A673 (cell line): ENCODE data around the gene AKAP6. TPM values are rescaled to one million over a fixed set of nuclear protein-coding genes. Genes with fewer than 3 reads are reported as not detected.

Experiments
- BruUV-seq: library from RNA; stranded (reverse); fragments of 400-500 nt; replicated peaks from 2 replicates; lab custom pipeline; 2021; lab: Mats Ljungman, UMichigan
- CTCF ChIA-PET: fragments of 300-600 bp; sonication (Branson Sonifier 250); formaldehyde crosslinking; loops from one replicate; lab custom pipeline; 2022; ENCODE audit warnings: antibody characterized with exemption; lab: Charles Lee
- POLR2A ChIA-PET: fragments of 300-600 bp; sonication (Branson Sonifier 250); formaldehyde crosslinking; loops from one replicate; lab custom pipeline; 2022; ENCODE audit warnings: antibody characterized with exemption; ENCODE audit not compliant: low non-redundant PET; lab: Charles Lee
- DNase-seq: peaks from one replicate; pipeline ENCODE4 v3.0.0-alpha.2; 2015; ENCODE audit warnings: low spot score
- H3K27ac ChIP-seq: fragments of 200-600 bp; sonication (generic); 2 replicates; pipeline ENCODE4 v1.5.1; 2016; ENCODE audit warnings: mixed run types, low read depth, mild to moderate bottlenecking, mixed read lengths, antibody characterized with exemption, low read length; ENCODE audit not compliant: poor library complexity, severe bottlenecking
- H3K27me3 ChIP-seq: fragments of 200-600 bp; sonication (generic); replicated peaks from 2 replicates; pipeline ENCODE4 v1.6.1; 2017; ENCODE audit warnings: mixed run types, low read depth, mild to moderate bottlenecking, mixed read lengths, antibody characterized with exemption, low read length; ENCODE audit not compliant: insufficient read depth, poor library complexity
- H3K36me3 ChIP-seq: fragments of 200-600 bp; sonication (generic); 2 replicates; pipeline ENCODE4 v1.6.1; 2016; ENCODE audit warnings: mixed run types, mild to moderate bottlenecking, mixed read lengths, antibody characterized with exemption, low read length; ENCODE audit not compliant: insufficient read depth, poor library complexity, severe bottlenecking
- H3K4me1 ChIP-seq: fragments of 200-600 bp; sonication (generic); 2 replicates; pipeline ENCODE4 v1.6.1; 2017; ENCODE audit warnings: mixed run types, mild to moderate bottlenecking, mixed read lengths, antibody characterized with exemption, low read length; ENCODE audit not compliant: insufficient read depth, poor library complexity, severe bottlenecking
- H3K4me3 ChIP-seq: fragments of 200-600 bp; sonication (generic); 2 replicates; pipeline ENCODE4 v1.5.1; 2016; ENCODE audit warnings: low read depth, mixed run types, mild to moderate bottlenecking, mixed read lengths, low read length; ENCODE audit not compliant: poor library complexity, severe bottlenecking
- H3K9me3 ChIP-seq: fragments of 200-600 bp; sonication (generic); 2 replicates; pipeline ENCODE4 v1.6.1; 2016; ENCODE audit warnings: mixed run types, low read depth, mild to moderate bottlenecking, mixed read lengths, antibody characterized with exemption, low read length; ENCODE audit not compliant: poor library complexity, severe bottlenecking
- EZH2 ChIP-seq: fragments of 200-600 bp; sonication (generic); IDR thresholded peaks from 2 replicates; pipeline ENCODE4 v1.6.1; 2017; ENCODE audit warnings: borderline replicate concordance, low read depth, mild to moderate bottlenecking, mixed read lengths, antibody characterized with exemption, low read length; ENCODE audit not compliant: poor library complexity, severe bottlenecking
- intact Hi-C: fragments of 100-400 bp; cut with micrococcal nuclease; formaldehyde crosslinking; loops from one replicate; pipeline ENCODE4 v1.10.0; 2022; ENCODE audit not compliant: unreplicated experiment
- total RNA-seq: library from RNA; stranded (reverse); gene quantifications from 2 replicates; pipeline ENCODE4 v1.2.3, GENCODE V29; 2021
- TF ChIP-seq, protein P1 (sequence below): fragments of 300-800, 200-600 bp; sonication (generic); conservative IDR thresholded peaks from 2 replicates; pipeline ENCODE4 v1.5.1; 2017; ENCODE audit warnings: low read depth, mild to moderate bottlenecking, antibody characterized with exemption, low read length, moderate library complexity, mixed read lengths

Gene AKAP6
- total RNA-seq, 1 experiment from 2014 or later, result 0.73 TPM

DNA sequence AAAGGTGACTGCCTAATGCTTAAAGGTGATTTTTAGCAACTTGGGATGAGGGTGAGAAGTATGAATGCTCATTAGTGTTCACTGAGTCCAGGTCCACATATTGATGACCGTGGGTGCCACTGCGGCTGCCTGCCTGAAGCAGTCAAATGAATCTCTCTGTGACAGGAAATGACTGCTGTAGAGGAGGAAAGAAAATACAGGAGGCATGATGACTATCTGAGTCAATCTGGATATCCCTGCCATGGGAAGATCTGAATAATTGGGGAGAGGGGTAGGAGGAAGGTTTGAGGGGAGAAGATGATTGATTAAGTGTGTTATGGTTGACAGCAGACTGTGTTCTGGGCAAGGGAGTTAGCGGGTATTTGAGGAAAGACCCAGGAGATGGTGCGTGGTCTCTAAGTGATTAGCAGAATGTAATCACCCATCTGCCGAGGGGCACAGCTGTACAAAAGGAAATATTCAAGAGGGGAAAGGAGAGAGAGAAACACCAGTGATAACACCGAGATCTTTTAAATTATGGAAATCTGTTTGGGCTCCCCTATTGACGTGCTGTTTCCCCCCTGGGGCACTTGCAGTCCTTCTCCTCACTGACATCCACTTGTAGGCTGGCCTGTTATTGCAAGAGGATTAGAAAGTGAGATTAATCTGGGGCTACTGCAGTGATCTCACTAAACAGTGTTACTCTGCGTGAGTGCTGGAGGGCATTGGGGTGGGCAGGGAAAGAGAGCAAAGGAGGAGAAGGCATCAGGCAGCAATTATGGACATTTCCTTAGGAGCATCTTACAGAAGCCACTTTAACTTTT, 97.7 kb downstream of the AKAP6 start:
- no TSS peak for BruUV-seq
- CTCF ChIA-PET, result no interaction called here
- intact Hi-C loops, result no loop called here

DNA sequence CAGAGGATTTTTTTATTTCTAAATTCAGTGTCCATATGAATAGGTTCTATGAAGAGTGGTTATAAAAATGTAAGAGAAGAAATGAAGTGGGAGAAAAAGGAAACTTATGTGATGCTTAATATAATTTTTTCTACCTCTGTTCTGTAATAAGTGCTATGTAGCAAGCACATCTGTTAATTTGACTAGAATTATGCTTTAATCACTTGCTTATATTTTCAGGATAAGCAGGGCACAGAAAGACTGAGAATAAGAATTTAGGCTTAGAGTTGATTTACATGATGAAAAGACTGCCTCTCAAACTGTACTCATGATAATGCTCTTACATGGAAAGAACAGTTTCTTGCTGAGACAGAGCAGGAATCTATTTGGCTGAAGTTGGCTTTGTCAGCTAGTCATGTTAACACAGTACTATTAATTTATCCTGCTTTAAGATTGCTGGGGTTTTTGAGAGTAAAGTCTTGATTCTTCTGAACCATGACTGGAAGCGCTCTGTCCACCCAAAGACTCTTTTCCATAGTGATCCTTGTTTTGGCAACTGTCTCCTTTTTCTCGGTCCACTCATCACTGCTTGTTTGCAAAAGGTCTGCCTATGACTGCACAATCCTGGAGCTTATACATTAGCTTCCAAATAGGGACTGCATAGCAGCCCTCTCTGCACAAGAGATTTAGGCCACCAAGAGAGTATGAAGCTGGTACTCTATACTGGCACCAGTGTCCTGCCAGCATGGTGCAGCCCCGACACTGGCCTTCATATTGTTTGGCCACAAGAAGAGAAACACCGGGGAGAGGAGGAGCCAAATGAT, 98.8 kb downstream of the AKAP6 start:
- intact Hi-C loops, result no loop called here
- no peak for TF ChIP-seq EZH2
- TF ChIP-seq, protein P1, sequence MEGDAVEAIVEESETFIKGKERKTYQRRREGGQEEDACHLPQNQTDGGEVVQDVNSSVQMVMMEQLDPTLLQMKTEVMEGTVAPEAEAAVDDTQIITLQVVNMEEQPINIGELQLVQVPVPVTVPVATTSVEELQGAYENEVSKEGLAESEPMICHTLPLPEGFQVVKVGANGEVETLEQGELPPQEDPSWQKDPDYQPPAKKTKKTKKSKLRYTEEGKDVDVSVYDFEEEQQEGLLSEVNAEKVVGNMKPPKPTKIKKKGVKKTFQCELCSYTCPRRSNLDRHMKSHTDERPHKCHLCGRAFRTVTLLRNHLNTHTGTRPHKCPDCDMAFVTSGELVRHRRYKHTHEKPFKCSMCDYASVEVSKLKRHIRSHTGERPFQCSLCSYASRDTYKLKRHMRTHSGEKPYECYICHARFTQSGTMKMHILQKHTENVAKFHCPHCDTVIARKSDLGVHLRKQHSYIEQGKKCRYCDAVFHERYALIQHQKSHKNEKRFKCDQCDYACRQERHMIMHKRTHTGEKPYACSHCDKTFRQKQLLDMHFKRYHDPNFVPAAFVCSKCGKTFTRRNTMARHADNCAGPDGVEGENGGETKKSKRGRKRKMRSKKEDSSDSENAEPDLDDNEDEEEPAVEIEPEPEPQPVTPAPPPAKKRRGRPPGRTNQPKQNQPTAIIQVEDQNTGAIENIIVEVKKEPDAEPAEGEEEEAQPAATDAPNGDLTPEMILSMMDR, result no peak
- Histone ChIP-seq H3K4me1 (no peaks in the 10 kb centered on the region), H3K4me3 (no peak overlapping the region), H3K27ac (no peak overlapping the region), H3K9me3 (no peaks in the 10 kb centered on the region), H3K36me3 (no peaks in the 10 kb centered on the region), H3K27me3 (no peaks in the 10 kb centered on the region)
- ChIA-PET CTCF (no interaction called here), POLR2A (no interaction called here)
- no TSS peak for BruUV-seq
- no peak for DNase-seq

More for the DNA sequence above, 97.7 kb downstream of the AKAP6 start:
- Histone ChIP-seq H3K9me3 (no peaks in the 10 kb centered on the region), H3K27me3 (no peaks in the 10 kb centered on the region), H3K27ac (no peak overlapping the region), H3K36me3 (no peaks in the 10 kb centered on the region), H3K4me1 (no peaks in the 10 kb centered on the region), H3K4me3 (no peak overlapping the region)
- POLR2A ChIA-PET, result no interaction called here
- TF ChIP-seq, protein P1, result no peak
- no peak for TF ChIP-seq EZH2
- peak; percentile 19 for DNase-seq

DNA sequence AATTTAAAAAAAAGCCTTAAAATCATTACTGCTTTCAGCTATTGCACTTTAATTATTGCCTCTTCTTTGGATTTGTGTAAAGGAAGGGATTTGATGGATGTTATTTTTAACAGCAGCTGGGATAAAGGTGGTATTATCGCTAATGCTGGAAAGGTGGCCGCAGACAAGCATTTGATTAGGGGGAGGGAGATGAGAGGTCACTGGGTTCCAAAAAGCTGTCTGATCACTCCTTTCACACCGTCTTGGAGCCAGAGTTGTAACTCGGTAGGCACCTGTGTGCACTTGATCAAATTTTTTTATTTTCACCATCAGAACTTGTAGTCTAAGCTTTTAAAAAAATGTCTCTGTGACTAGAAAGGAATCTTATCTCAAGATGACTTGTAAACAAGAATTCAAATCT, 99.8 kb downstream of the AKAP6 start:
- CTCF ChIA-PET, result no interaction called here
- no peaks in the 10 kb centered on the region for H3K27me3 ChIP-seq
- H3K27ac ChIP-seq, result no peak overlapping the region
- H3K4me3 ChIP-seq, result no peak overlapping the region
- no peaks in the 10 kb centered on the region for H3K36me3 ChIP-seq
- intact Hi-C loops, result no loop called here
- DNase-seq, result no peak
- no peak for TF ChIP-seq EZH2
- TF ChIP-seq, protein P1, result no peak
- no peaks in the 10 kb centered on the region for H3K4me1 ChIP-seq
- no peaks in the 10 kb centered on the region for H3K9me3 ChIP-seq
- BruUV-seq, result no TSS peak
- POLR2A ChIA-PET, result no interaction called here
